HepG2 (cell line): ENCODE data around the gene RDM1. TPM values are rescaled to one million over a fixed set of nuclear protein-coding genes. Genes with fewer than 3 reads are reported as not detected.
A peak's percentile ranks its signal among the peaks of the same experiment; 100 is the strongest.

Source experiments
- ADNP ChIP-seq: sonication (generic); formaldehyde crosslinking; IDR thresholded peaks from 2 replicates; pipeline ENCODE4 v1.4.0; 2020; ENCODE audit warnings: missing genetic modification reagents
- CBX1 ChIP-seq: IDR thresholded peaks from one replicate; pipeline ENCODE4 v1.6.1; 2016; ENCODE audit warnings: antibody characterized with exemption, low read depth
- EEA1 ChIP-seq: sonication (generic); formaldehyde crosslinking; IDR thresholded peaks from 2 replicates; pipeline ENCODE4 v1.5.1; 2020; ENCODE audit warnings: mild to moderate bottlenecking, missing genetic modification reagents, borderline replicate concordance
- FLYWCH1 ChIP-seq: sonication (generic); formaldehyde crosslinking; IDR thresholded peaks from 2 replicates; pipeline ENCODE4 v1.8.1; 2023; ENCODE audit warnings: mild to moderate bottlenecking, missing genetic modification reagents
- HNF4G ChIP-seq, 2 experiments: sonication (generic) in 1 of 2; formaldehyde crosslinking in 1 of 2; IDR thresholded peaks; 2 replicates each; pipeline versions ENCODE4 v1.4.0 to v1.6.1; 2011 to 2020; ENCODE audit warnings: borderline replicate concordance in 2 of 2, low read depth in 2 of 2, mild to moderate bottlenecking in 2 of 2, low read length in 1 of 2, missing genetic modification reagents in 1 of 2, moderate library complexity in 1 of 2
- HOXA9 ChIP-seq: sonication (generic); formaldehyde crosslinking; IDR thresholded peaks from 2 replicates; pipeline ENCODE4 v1.8.1; 2022; ENCODE audit warnings: missing genetic modification reagents, mild to moderate bottlenecking, moderate library complexity, borderline replicate concordance
- MAF1 ChIP-seq: sonication (generic); formaldehyde crosslinking; IDR thresholded peaks from 2 replicates; pipeline ENCODE4 v1.5.0; 2020; ENCODE audit warnings: missing genetic modification reagents, borderline replicate concordance
- PCBP1 ChIP-seq: fragments of 200-400 bp; formaldehyde crosslinking; IDR thresholded peaks from 2 replicates; pipeline ENCODE4 v1.6.1; 2017; ENCODE audit warnings: mild to moderate bottlenecking, low read depth, low read length, borderline replicate concordance
- POLR2AphosphoS5 ChIP-seq: IDR thresholded peaks from 2 replicates; pipeline ENCODE4 v1.6.1; 2012; ENCODE audit warnings: low read depth, low read length
- PPARG ChIP-seq: conservative IDR thresholded peaks from 2 replicates; pipeline ENCODE4 v1.6.1; 2016; ENCODE audit warnings: missing biosample characterization, missing genetic modification reagents
- RAD51 ChIP-seq: fragments of 450-650 bp; IDR thresholded peaks from 2 replicates; pipeline ENCODE4 v1.6.1; 2016; ENCODE audit warnings: borderline replicate concordance
- REL ChIP-seq: sonication (generic); formaldehyde crosslinking; conservative IDR thresholded peaks from 2 replicates; pipeline ENCODE4 v1.8.0; 2022; ENCODE audit warnings: mild to moderate bottlenecking, missing genetic modification reagents, moderate library complexity
- SNRNP70 ChIP-seq: fragments of 200-400 bp; formaldehyde crosslinking; IDR thresholded peaks from 2 replicates; pipeline ENCODE4 v1.6.1; 2017; ENCODE audit warnings: mild to moderate bottlenecking, low read depth, low read length, moderate library complexity
- ZFP82 ChIP-seq: sonication (generic); formaldehyde crosslinking; IDR thresholded peaks from 2 replicates; pipeline ENCODE4 v1.5.1; 2020; ENCODE audit warnings: mild to moderate bottlenecking, missing genetic modification reagents, borderline replicate concordance
- ZNF292 ChIP-seq: sonication (generic); formaldehyde crosslinking; IDR thresholded peaks from 2 replicates; pipeline ENCODE4 v1.8.1; 2022; ENCODE audit warnings: mild to moderate bottlenecking, low read depth, missing genetic modification reagents, borderline replicate concordance
- ZNF343 ChIP-seq: sonication (generic); formaldehyde crosslinking; IDR thresholded peaks from 2 replicates; pipeline ENCODE4 v1.4.0; 2020; ENCODE audit warnings: mild to moderate bottlenecking, missing genetic modification reagents
- ZNF577 ChIP-seq: sonication (generic); formaldehyde crosslinking; IDR thresholded peaks from 2 replicates; pipeline ENCODE4 v1.4.0; 2020; ENCODE audit warnings: mild to moderate bottlenecking, low read depth, missing genetic modification reagents, borderline replicate concordance
- ZNF589 ChIP-seq: sonication (generic); formaldehyde crosslinking; conservative IDR thresholded peaks from 2 replicates; pipeline ENCODE4 v1.8.0; 2022; ENCODE audit warnings: mild to moderate bottlenecking, moderate library complexity, missing genetic modification reagents
- ZNF788 ChIP-seq: sonication (generic); formaldehyde crosslinking; IDR thresholded peaks from 2 replicates; pipeline ENCODE4 v1.5.0; 2020; ENCODE audit warnings: mild to moderate bottlenecking, missing genetic modification reagents, borderline replicate concordance
- polyA plus RNA-seq, 8 experiments: library from polyadenylated mRNA; depleted of rRNA in 3 of 8; stranded (reverse) in 7 of 8; unstranded in 1 of 8; fragments of >200 nt; fragmentation: Illumina TruSeq in 4 of 8; extraction: Trizol in 4 of 8; gene quantifications; 2 replicates each; pipeline versions ENCODE4 v1.2.1 to v1.2.3, GENCODE V29; 2011 to 2016; ENCODE audit warnings: low read depth in 4 of 8, missing spikeins in 1 of 8, mixed read lengths in 1 of 8; ENCODE audit not compliant: insufficient read depth in 1 of 8
- total RNA-seq, 5 experiments: library from RNA; depleted of rRNA; stranded (reverse); fragments of >200 nt; fragmentation: Illumina TruSeq; extraction: Trizol; gene quantifications; 2 replicates each; pipeline ENCODE4 v1.2.3, GENCODE V29; 2016; ENCODE audit warnings: low read depth in 1 of 5
- TF ChIP-seq, protein P1 (sequence below): sonication (generic); formaldehyde crosslinking; IDR thresholded peaks from 2 replicates; pipeline ENCODE4 v1.4.0; 2020; ENCODE audit warnings: missing genetic modification reagents
- TF ChIP-seq, protein P2 (sequence below): sonication (generic); formaldehyde crosslinking; IDR thresholded peaks from 2 replicates; pipeline ENCODE4 v1.4.0; 2020; ENCODE audit warnings: missing genetic modification reagents, mild to moderate bottlenecking, borderline replicate concordance
- TF ChIP-seq, protein P3 (sequence below): sonication (generic); formaldehyde crosslinking; IDR thresholded peaks from 2 replicates; pipeline ENCODE4 v1.5.1; 2020; ENCODE audit warnings: missing genetic modification reagents, mild to moderate bottlenecking, borderline replicate concordance

RDM1 gene
- total and polyA plus RNA-seq, 2 of the 13 experiments (the other 11 are each of a cell fraction or from before 2014, with no cell fraction given) = 0.28 to 0.40 TPM

DNA sequence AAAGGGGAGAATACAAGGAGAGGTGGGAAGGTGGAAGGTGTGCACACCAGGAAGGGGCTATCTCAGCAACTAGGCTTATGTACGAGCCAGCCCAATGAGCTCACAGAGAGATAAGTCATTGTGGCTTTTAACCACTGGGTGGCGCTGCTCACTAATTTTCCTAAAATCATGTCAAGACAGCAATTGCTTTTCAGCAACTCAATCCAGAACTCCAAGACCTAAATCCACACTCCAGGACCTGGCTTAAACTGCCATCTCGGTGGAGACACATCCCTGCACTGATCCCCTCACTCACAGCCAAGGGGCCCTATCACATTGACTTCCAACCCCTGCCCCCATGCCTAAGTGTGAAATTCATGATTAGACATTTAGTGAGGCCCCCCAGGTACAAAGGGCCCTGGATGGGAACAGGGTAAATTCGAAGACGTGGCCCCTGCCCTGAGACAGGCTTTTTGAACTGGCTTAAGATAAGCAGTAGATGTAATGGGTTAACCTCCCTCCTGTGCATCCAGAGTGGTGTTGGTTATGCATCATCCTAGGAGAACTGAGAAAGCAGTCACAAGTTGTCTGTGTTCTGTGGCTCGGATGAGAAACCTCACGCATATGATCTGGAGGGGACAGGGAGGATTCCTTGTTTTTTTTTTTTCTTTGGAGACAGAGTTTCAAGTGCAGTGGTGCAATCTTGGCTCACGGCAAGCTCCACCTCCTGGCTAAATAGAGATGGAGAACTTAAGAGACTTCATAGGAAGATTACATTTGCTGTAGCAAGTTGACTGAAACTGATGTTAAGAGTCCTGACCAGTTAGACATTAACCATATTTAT lies 39.2 kb upstream of the RDM1 start (continued):
- TF ChIP-seq, protein P1, sequence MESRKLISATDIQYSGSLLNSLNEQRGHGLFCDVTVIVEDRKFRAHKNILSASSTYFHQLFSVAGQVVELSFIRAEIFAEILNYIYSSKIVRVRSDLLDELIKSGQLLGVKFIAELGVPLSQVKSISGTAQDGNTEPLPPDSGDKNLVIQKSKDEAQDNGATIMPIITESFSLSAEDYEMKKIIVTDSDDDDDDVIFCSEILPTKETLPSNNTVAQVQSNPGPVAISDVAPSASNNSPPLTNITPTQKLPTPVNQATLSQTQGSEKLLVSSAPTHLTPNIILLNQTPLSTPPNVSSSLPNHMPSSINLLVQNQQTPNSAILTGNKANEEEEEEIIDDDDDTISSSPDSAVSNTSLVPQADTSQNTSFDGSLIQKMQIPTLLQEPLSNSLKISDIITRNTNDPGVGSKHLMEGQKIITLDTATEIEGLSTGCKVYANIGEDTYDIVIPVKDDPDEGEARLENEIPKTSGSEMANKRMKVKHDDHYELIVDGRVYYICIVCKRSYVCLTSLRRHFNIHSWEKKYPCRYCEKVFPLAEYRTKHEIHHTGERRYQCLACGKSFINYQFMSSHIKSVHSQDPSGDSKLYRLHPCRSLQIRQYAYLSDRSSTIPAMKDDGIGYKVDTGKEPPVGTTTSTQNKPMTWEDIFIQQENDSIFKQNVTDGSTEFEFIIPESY (CRISPR knock-in tag) = no peak
- TF ChIP-seq SNRNP70 = no peak
- no peak for TF ChIP-seq REL (CRISPR knock-in tag)
- no peak for TF ChIP-seq PPARG (CRISPR knock-in tag)
- no peak for TF ChIP-seq MAF1 (CRISPR knock-in tag)
- TF ChIP-seq, protein P2, sequence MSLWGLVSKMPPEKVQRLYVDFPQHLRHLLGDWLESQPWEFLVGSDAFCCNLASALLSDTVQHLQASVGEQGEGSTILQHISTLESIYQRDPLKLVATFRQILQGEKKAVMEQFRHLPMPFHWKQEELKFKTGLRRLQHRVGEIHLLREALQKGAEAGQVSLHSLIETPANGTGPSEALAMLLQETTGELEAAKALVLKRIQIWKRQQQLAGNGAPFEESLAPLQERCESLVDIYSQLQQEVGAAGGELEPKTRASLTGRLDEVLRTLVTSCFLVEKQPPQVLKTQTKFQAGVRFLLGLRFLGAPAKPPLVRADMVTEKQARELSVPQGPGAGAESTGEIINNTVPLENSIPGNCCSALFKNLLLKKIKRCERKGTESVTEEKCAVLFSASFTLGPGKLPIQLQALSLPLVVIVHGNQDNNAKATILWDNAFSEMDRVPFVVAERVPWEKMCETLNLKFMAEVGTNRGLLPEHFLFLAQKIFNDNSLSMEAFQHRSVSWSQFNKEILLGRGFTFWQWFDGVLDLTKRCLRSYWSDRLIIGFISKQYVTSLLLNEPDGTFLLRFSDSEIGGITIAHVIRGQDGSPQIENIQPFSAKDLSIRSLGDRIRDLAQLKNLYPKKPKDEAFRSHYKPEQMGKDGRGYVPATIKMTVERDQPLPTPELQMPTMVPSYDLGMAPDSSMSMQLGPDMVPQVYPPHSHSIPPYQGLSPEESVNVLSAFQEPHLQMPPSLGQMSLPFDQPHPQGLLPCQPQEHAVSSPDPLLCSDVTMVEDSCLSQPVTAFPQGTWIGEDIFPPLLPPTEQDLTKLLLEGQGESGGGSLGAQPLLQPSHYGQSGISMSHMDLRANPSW (CRISPR knock-in tag) = no peak
- TF ChIP-seq CBX1 = no peak
- TF ChIP-seq POLR2AphosphoS5 = no peak
- TF ChIP-seq ADNP (CRISPR knock-in tag) = no peak
- TF ChIP-seq FLYWCH1 (CRISPR knock-in tag) = no peak
- TF ChIP-seq EEA1 (CRISPR knock-in tag) = no peak
- no peak for TF ChIP-seq ZNF589 (CRISPR knock-in tag)
- TF ChIP-seq HNF4G (IDR thresholded peaks at IDR 0.05; ENCODE audit: borderline replicate concordance, low read depth, low read length) = no peak
- TF ChIP-seq HNF4G (CRISPR knock-in tag; IDR thresholded peaks at IDR 0.05; ENCODE audit: borderline replicate concordance, low read depth) = no peak
- 0 out of 2 replicates have a peak, but pooled peaks have one; percentile 39 for TF ChIP-seq ZFP82
- TF ChIP-seq PCBP1 = no peak
- TF ChIP-seq HOXA9 = no peak
- TF ChIP-seq ZNF343 = no peak
- TF ChIP-seq ZNF788 (CRISPR knock-in tag) = no peak
- TF ChIP-seq RAD51 = no peak
- TF ChIP-seq, protein P3, sequence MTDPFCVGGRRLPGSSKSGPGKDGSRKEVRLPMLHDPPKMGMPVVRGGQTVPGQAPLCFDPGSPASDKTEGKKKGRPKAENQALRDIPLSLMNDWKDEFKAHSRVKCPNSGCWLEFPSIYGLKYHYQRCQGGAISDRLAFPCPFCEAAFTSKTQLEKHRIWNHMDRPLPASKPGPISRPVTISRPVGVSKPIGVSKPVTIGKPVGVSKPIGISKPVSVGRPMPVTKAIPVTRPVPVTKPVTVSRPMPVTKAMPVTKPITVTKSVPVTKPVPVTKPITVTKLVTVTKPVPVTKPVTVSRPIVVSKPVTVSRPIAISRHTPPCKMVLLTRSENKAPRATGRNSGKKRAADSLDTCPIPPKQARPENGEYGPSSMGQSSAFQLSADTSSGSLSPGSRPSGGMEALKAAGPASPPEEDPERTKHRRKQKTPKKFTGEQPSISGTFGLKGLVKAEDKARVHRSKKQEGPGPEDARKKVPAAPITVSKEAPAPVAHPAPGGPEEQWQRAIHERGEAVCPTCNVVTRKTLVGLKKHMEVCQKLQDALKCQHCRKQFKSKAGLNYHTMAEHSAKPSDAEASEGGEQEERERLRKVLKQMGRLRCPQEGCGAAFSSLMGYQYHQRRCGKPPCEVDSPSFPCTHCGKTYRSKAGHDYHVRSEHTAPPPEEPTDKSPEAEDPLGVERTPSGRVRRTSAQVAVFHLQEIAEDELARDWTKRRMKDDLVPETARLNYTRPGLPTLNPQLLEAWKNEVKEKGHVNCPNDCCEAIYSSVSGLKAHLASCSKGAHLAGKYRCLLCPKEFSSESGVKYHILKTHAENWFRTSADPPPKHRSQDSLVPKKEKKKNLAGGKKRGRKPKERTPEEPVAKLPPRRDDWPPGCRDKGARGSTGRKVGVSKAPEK = no peak
- TF ChIP-seq ZNF292 (CRISPR knock-in tag) = no peak
- no peak for TF ChIP-seq ZNF577 (CRISPR knock-in tag)
